ENCODE results near the gene MAGI2.

The MAGI2 gene

GRCh38 chr7:78912781-78913180, 540.7 kb downstream of the MAGI2 start:
- no peak for DNase-seq (ENCODE audit: low spot score)

- no peak for DNase-seq (ENCODE audit: low spot score)
Measured at GRCh38 chr7:78906735-78907134, 546.7 kb downstream of the MAGI2 start.

- no peak for DNase-seq (ENCODE audit: low spot score)
Measured at GRCh38 chr7:78905436-78905835, 548.0 kb downstream of the MAGI2 start.

- no peak for DNase-seq (ENCODE audit: low spot score)
Measured at GRCh38 chr7:78904983-78905382, 548.5 kb downstream of the MAGI2 start.

- no peak for DNase-seq (ENCODE audit: low spot score)
Measured at GRCh38 chr7:78901566-78901965, 551.9 kb downstream of the MAGI2 start.

- DNase-seq (ENCODE audit: low spot score) = no peak
Measured at GRCh38 chr7:78900806-78901205, 552.7 kb downstream of the MAGI2 start.

- DNase-seq (ENCODE audit: low spot score) = no peak
Measured at GRCh38 chr7:78895393-78895792, 558.1 kb downstream of the MAGI2 start.

GRCh38 chr7:78879206-78879605, 574.3 kb downstream of the MAGI2 start:
- DNase-seq (ENCODE audit: low spot score) = no peak

GRCh38 chr7:78873117-78873516, 580.4 kb downstream of the MAGI2 start:
- DNase-seq (ENCODE audit: low spot score) = no peak

- no peak for DNase-seq (ENCODE audit: low spot score)
Measured at GRCh38 chr7:78864339-78864738, 589.1 kb downstream of the MAGI2 start.

- no peak for DNase-seq (ENCODE audit: low spot score)
Measured at GRCh38 chr7:78863281-78863680, 590.2 kb downstream of the MAGI2 start.

GRCh38 chr7:78862411-78862900, 591.0 kb downstream of the MAGI2 start:
- DNase-seq (ENCODE audit: low spot score) = no peak

- DNase-seq (ENCODE audit: low spot score) = no peak
Measured at GRCh38 chr7:78852951-78853350, 600.5 kb downstream of the MAGI2 start.

- no peak for DNase-seq (ENCODE audit: low spot score)
Measured at GRCh38 chr7:78850093-78850740, 603.2 kb downstream of the MAGI2 start.

GRCh38 chr7:78845155-78845554, 608.3 kb downstream of the MAGI2 start:
- no peak for DNase-seq (ENCODE audit: low spot score)

GRCh38 chr7:78842068-78842467, 611.4 kb downstream of the MAGI2 start:
- DNase-seq (ENCODE audit: low spot score) = no peak

- no peak for DNase-seq (ENCODE audit: low spot score)
Measured at GRCh38 chr7:78835897-78836296, 617.6 kb downstream of the MAGI2 start.

- no peak for DNase-seq (ENCODE audit: low spot score)
Measured at GRCh38 chr7:78828317-78828716, 625.1 kb downstream of the MAGI2 start.

GRCh38 chr7:78803501-78804127, 649.9 kb downstream of the MAGI2 start:
- no peak for DNase-seq (ENCODE audit: low spot score)

GRCh38 chr7:78794101-78794500, 659.4 kb downstream of the MAGI2 start:
- DNase-seq (ENCODE audit: low spot score) = no peak

GRCh38 chr7:78792624-78793023, 660.8 kb downstream of the MAGI2 start:
- no peak for DNase-seq (ENCODE audit: low spot score)

- DNase-seq (ENCODE audit: low spot score) = no peak
Measured at GRCh38 chr7:78792006-78792405, 661.5 kb downstream of the MAGI2 start.

GRCh38 chr7:78788464-78788863, 665.0 kb downstream of the MAGI2 start:
- DNase-seq (ENCODE audit: low spot score) = no peak

- no peak for DNase-seq (ENCODE audit: low spot score)
Measured at GRCh38 chr7:78787854-78788253, 665.6 kb downstream of the MAGI2 start.

All from globus pallidus (tissue), 1 donor.